Endothelial cell of umbilical vein (primary cell): ENCODE results near the gene CFAP97. TPM values are rescaled to one million over a fixed set of nuclear protein-coding genes. Genes with fewer than 3 reads are reported as not detected.

Experiments used
- BruUV-seq: library from RNA; stranded (reverse); fragments of 400-500 nt; replicated peaks from 2 replicates; lab custom pipeline; 2021; lab: Mats Ljungman, UMichigan
- CTCF ChIA-PET: fragments of 300-600, 350-600 bp; sonication (Branson Sonifier 250); formaldehyde crosslinking; loops from one replicate; lab custom pipeline; 2021; ENCODE audit warnings: antibody characterized with exemption, inconsistent platforms; lab: Charles Lee
- POLR2A ChIA-PET: fragments of 300-600, 350-600 bp; sonication (Branson Sonifier 250); formaldehyde crosslinking; loops from one replicate; lab custom pipeline; 2021; ENCODE audit warnings: antibody characterized with exemption, inconsistent platforms; lab: Charles Lee
- DNase-seq: peaks from one replicate; pipeline ENCODE4 v3.0.0-alpha.2; 2011; ENCODE audit warnings: low read depth, low spot score
- FAIRE-seq: peaks from 2 replicates; lab custom pipeline; 2011; peaks lifted over from hg19 to GRCh38; lab: Jason Lieb, UNC
- H2AFZ ChIP-seq: 2 replicates; pipeline ENCODE4 v1.6.0; 2012; ENCODE audit warnings: low read depth, low read length, control low read depth, inconsistent platforms
- H3K27ac ChIP-seq: 2 replicates; pipeline ENCODE4 v1.5.1; 2011; ENCODE audit warnings: low read depth, mild to moderate bottlenecking, control low read depth, low read length, moderate library complexity; ENCODE audit not compliant: insufficient read depth
- H3K27me3 ChIP-seq, 2 experiments: 2 replicates each; pipeline versions ENCODE4 v1.6.0 to v1.6.1; 2011; ENCODE audit warnings: low read length in 2 of 2, mixed read lengths in 1 of 2; ENCODE audit not compliant: control insufficient read depth in 2 of 2, insufficient read depth in 2 of 2
- H3K36me3 ChIP-seq, 2 experiments: 2 replicates in 1 of 2; 3 replicates in 1 of 2; pipeline ENCODE4 v1.5.1; 2011; ENCODE audit warnings: low read length in 2 of 2, mild to moderate bottlenecking in 1 of 2, moderate library complexity in 1 of 2; ENCODE audit not compliant: control insufficient read depth in 2 of 2, insufficient read depth in 2 of 2; ENCODE audit errors: extremely low read depth in 1 of 2
- H3K4me1 ChIP-seq: 3 replicates; pipeline ENCODE4 v1.5.1; 2011; ENCODE audit warnings: mild to moderate bottlenecking, low read length; ENCODE audit not compliant: control insufficient read depth, insufficient read depth; ENCODE audit errors: extremely low read depth
- H3K4me2 ChIP-seq: 2 replicates; pipeline ENCODE4 v1.6.1; 2011; ENCODE audit warnings: low read length, control low read depth, mixed read lengths; ENCODE audit not compliant: insufficient read depth
- H3K4me3 ChIP-seq, 3 experiments: fragments of 200-600 bp in 1 of 3; sonication (generic), shearing (Covaris generic) in 1 of 3; replicated peaks in 1 of 3; 2 replicates each; pipeline ENCODE4 v1.5.1; 2011 to 2016; ENCODE audit warnings: control low read depth in 3 of 3, low read length in 3 of 3, mild to moderate bottlenecking in 2 of 3, inconsistent platforms in 1 of 3, low read depth in 1 of 3, moderate library complexity in 1 of 3; ENCODE audit not compliant: insufficient read depth in 1 of 3
- H3K79me2 ChIP-seq: 2 replicates; pipeline ENCODE4 v1.6.0; 2012; ENCODE audit warnings: low read length, inconsistent platforms; ENCODE audit not compliant: control insufficient read depth, insufficient read depth
- H3K9ac ChIP-seq: replicated peaks from 2 replicates; pipeline ENCODE3; 2011; ENCODE audit warnings: low read length, control low read depth; ENCODE audit not compliant: insufficient read depth; ENCODE audit errors: extremely low read depth
- H3K9me1 ChIP-seq: replicated peaks from 3 replicates; pipeline ENCODE4 v1.6.0; 2011; ENCODE audit warnings: mild to moderate bottlenecking, low read length; ENCODE audit not compliant: control insufficient read depth, insufficient read depth; ENCODE audit errors: extremely low read depth
- H3K9me3 ChIP-seq: replicated peaks from 2 replicates; pipeline ENCODE4 v1.5.1; 2012; ENCODE audit warnings: low read length, inconsistent platforms; ENCODE audit not compliant: control insufficient read depth, insufficient read depth
- H4K20me1 ChIP-seq: replicated peaks from 2 replicates; pipeline ENCODE3; 2011; ENCODE audit warnings: mild to moderate bottlenecking, low read length; ENCODE audit not compliant: control insufficient read depth, insufficient read depth; ENCODE audit errors: extremely low read depth
- CTCF ChIP-seq, 2 donors: IDR thresholded peaks; 1 replicate in 1 of 2; 2 replicates in 1 of 2; pipeline ENCODE4 v1.5.1; 2011; ENCODE audit warnings: low read length in 2 of 2, mild to moderate bottlenecking in 2 of 2, moderate library complexity in 2 of 2, control low read depth in 1 of 2, inconsistent platforms in 1 of 2, low read depth in 1 of 2; ENCODE audit not compliant: insufficient read depth in 1 of 2; ENCODE audit errors: extremely low read depth in 1 of 2
- EZH2 ChIP-seq: IDR thresholded peaks from 2 replicates; pipeline ENCODE4 v1.6.1; 2012; ENCODE audit warnings: borderline replicate concordance, low read depth, mild to moderate bottlenecking, moderate library complexity, low read length, inconsistent platforms; ENCODE audit not compliant: severe bottlenecking
- GATA2 ChIP-seq: IDR thresholded peaks from 2 replicates; pipeline ENCODE4 v1.7.0; 2011; ENCODE audit warnings: low read depth, mild to moderate bottlenecking, moderate library complexity, mixed read lengths, low read length; ENCODE audit not compliant: insufficient read length, insufficient read depth
- JUN ChIP-seq: IDR thresholded peaks from 2 replicates; pipeline ENCODE4 v1.6.1; 2011; ENCODE audit warnings: borderline replicate concordance, low read depth; ENCODE audit not compliant: insufficient read length, insufficient read depth
- MAX ChIP-seq: IDR thresholded peaks from 2 replicates; pipeline ENCODE4 v1.6.1; 2011; ENCODE audit not compliant: insufficient read depth, insufficient read length
- MYC ChIP-seq: IDR thresholded peaks from one replicate; pipeline ENCODE4 v1.6.1; 2011; ENCODE audit warnings: mild to moderate bottlenecking, low read depth, low read length
- POLR2A ChIP-seq: IDR thresholded peaks from 2 replicates; pipeline ENCODE4 v1.6.1; 2012; ENCODE audit warnings: low read depth, mild to moderate bottlenecking, control low read depth, low read length
- dilution Hi-C: fragments of 300-500 bp; cut with MboI; formaldehyde crosslinking; loops from one replicate; pipeline ENCODE4 v1.15.0; 2019; ENCODE audit warnings: low sequenced_read_pairs; ENCODE audit not compliant: extremely low pct_ligation_motif_present
- intact Hi-C: fragments of 100-400 bp; cut with micrococcal nuclease; formaldehyde crosslinking; loops from one replicate; pipeline ENCODE4 v1.10.0; 2022
- polyA plus RNA-seq, 4 experiments: library from polyadenylated mRNA; depleted of rRNA in 3 of 4; stranded (reverse) in 3 of 4; unstranded in 1 of 4; fragments of >200 nt; gene quantifications; 2 replicates each; pipeline versions ENCODE4 v1.2.1 to v1.2.3, GENCODE V29; 2011 to 2012; ENCODE audit warnings: missing spikeins in 1 of 4
- total RNA-seq: library from RNA; stranded (reverse); gene quantifications from 2 replicates; pipeline ENCODE4 v1.2.3, GENCODE V29; 2021

The CFAP97 gene
- total and polyA plus RNA-seq, 2 donors (not counting 3 experiments of a cell fraction or from before 2014, with no cell fraction given): 5.3 to 22.4 TPM

- dilution Hi-C loops (no loop called here), intact Hi-C loops (loop anchor here (5.0 kb wide), 1 partner anchor 36 kb away; no protein-coding TSS in a partner anchor)
- DNase-seq (no peak), FAIRE-seq (no peak)
- H3K9ac ChIP-seq: no peak overlapping the region
- CTCF ChIA-PET: interaction anchor here (1.4 kb wide), 1 partner anchor 12 kb away, joined by 3 read pairs; no protein-coding TSS in a partner anchor
- H3K9me3 ChIP-seq: no peaks in the 10 kb centered on the region
- no peak overlapping the region for H3K4me3 ChIP-seq
- H3K9me1 ChIP-seq: no peaks in the 10 kb centered on the region
- H2AFZ ChIP-seq: no peak overlapping the region
- no peaks in the 10 kb centered on the region for H3K79me2 ChIP-seq
- TF ChIP-seq CTCF (IDR thresholded peaks at IDR 0.05; ENCODE audit: extremely low read depth in 1 of 2, insufficient read depth in 1 of 2, low read depth in 1 of 2, low read length in 2 of 2): no peak
- TF ChIP-seq MYC: no peak
- no peak for TF ChIP-seq MAX
- no peak for TF ChIP-seq POLR2A
- no peak for TF ChIP-seq EZH2
- TF ChIP-seq GATA2: no peak
- no peak for TF ChIP-seq JUN
- H3K4me2 ChIP-seq: no peak overlapping the region
- H3K4me1 ChIP-seq: no peaks in the 10 kb centered on the region
- H4K20me1 ChIP-seq: no peaks in the 10 kb centered on the region
- H3K27ac ChIP-seq: no peak overlapping the region
- no peaks in the 10 kb centered on the region for H3K36me3 ChIP-seq
- H3K27me3 ChIP-seq: no peaks in the 10 kb centered on the region
- POLR2A ChIA-PET: no interaction called here
- BruUV-seq: no TSS peak
Observed at GRCh38 chr4:185248393-185249039, 44.7 kb upstream of the CFAP97 start.
